Measurements from ENCODE around the gene GRIN2D. TPM values are rescaled to one million over a fixed set of nuclear protein-coding genes. Genes with fewer than 3 reads are reported as not detected.

The GRIN2D gene
- total and polyA plus RNA-seq, 2 of the 8 experiments (the other 6 are each of a cell fraction or from before 2014, with no cell fraction given) = 2.2 to 12.4 TPM

DNA sequence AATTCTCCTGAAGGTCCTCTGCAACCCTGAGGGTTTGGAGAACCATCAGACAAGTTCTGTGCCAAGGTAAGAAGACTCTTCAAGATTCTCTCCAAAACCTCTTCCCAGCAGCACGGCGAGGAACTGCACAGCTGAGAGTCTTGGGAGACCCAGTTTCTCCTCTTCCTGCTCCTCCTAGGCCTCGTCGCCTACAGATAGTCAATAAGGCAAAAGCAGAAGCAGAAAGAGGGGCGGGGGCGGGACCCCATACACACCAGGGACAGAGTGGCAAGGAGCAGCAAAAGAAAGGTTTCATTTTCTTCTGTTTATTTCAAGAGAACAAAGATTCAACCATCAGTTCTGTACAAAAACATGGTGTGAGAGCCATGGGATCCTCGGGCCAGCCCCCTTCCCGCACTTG is 11.2 kb upstream of the GRIN2D start (continued):
- no peak for TF ChIP-seq JUND (IDR thresholded peaks at IDR 0.05; ENCODE audit: low read length)
- no peak for TF ChIP-seq POLR2AphosphoS5 (IDR thresholded peaks at IDR 0.05; ENCODE audit: low read depth, low read length)

All from H1 (cell line).